ENCODE measurements around the gene ACE.

The ACE gene

DNA sequence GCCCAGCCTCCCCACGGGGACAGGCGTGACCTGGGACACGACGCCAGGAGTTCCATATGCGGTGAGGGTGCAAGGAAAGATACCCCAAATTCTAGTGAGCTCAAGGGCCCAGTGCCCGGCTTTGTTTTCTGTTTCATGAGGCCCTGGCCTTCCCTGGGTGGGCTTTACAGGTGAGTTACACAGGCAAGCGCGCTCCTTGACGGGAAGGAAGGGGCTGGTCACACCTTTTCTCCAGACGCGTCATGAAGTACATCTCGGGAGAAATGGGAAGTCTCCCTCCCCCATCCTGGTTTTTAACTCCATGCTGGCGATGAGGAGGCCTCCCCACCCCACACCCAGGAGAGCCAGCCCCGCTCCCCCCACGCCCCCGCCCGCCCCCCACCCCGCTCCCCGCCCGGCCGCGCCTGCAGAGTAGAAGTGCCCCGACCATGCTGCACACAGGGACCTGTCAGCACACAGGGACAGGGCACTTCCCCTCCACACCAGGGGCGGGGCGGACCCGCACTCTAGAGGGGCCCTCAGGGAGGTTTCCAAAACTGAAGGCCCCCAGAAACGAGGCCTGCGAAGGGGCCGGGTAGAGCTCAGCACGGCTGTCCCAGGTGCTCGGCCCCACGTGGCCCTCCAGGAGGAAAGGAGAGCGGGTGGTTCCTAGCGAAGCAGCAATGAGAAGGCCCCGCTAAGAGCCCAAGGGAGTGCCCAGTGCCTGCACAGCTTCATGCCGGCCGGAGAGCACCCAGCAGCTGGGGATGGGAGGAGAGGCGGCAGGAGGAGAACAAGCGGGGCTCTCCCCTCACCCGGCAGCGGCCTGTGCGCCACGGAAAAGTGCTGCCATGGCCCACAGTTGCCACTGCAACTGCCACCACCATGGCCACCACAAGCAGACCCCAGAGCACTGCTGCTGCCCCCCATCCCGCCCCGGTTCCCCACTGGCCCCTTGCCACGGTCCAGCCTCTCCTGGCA, 38.5 kb upstream of the ACE start:
- Histone ChIP-seq H3K36me3 (ENCODE audit: insufficient read depth, low read length) (no peaks in the 10 kb centered on the region), H3K9me3 (ENCODE audit: low read length) (no peaks in the 10 kb centered on the region), H3K4me1 (ENCODE audit: insufficient read depth, low read length) (peaks cover 13% of the 10 kb centered on the region), H3K4me3 (ENCODE audit: low read length) (no peak overlapping the region), H2AFZ (ENCODE audit: low read depth, low read length) (no peak overlapping the region), H3K27me3 (ENCODE audit: insufficient read depth, low read length) (no peaks in the 10 kb centered on the region)

DNA sequence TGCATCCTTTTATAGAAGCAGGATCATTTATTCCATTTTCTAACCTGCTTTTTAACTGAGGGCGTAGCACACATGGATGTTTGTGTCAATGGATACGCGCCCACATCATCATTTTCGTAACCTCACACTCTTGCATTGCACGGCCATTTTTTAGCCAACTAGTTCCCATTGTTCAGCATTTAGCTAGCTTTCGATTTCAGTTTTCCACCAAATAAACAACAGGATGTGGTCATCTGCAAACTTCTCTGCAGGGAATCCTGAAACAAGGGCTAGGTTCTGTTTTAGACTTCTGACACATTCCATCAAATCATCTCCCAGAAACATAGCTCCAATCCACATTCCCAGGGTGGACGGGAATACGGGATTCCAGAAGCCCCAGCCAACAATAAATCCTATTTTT, 37.2 kb upstream of the ACE start:
- H2AFZ ChIP-seq (ENCODE audit: low read depth, low read length) = no peak overlapping the region
- peaks cover 6% of the 10 kb centered on the region for H3K4me1 ChIP-seq (ENCODE audit: insufficient read depth, low read length)
- no peaks in the 10 kb centered on the region for H3K9me3 ChIP-seq (ENCODE audit: low read length)
- H3K4me3 ChIP-seq (ENCODE audit: low read length) = no peak overlapping the region
- H3K27me3 ChIP-seq (ENCODE audit: insufficient read depth, low read length) = no peaks in the 10 kb centered on the region
- H3K36me3 ChIP-seq (ENCODE audit: insufficient read depth, low read length) = no peaks in the 10 kb centered on the region

DNA sequence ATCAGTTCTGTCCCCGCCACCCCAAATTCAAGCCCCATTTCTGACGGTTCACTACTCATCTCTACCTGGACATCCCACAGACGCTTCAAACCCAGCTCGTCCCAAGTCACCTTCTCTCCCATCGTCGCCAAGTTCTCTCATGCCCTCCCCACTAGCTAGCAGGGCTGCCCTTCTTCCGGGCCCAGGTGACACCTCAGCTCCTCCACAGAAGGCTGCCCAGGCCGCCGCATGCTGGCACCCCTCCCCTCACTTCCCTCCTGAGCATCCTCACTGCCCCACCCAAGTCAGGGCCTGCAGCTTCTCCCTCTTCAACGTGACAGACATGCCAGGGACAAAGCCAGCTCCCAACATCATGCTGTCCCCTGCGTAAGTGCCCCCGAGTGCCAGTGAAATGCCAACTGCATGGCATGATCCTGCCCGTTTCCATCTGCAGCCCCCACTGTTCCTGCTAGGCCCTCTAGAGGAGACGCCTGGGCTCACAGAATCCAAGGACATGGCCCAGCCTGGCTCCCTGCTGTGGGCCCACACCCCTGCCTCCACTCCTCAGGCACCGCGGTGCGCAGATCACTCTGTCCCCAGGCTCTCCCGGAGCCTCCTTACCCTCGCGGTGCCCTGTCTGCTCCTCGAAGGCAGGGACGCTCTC, 36.6 kb upstream of the ACE start:
- H3K36me3 ChIP-seq (ENCODE audit: insufficient read depth, low read length) = no peaks in the 10 kb centered on the region
- H3K4me1 ChIP-seq (ENCODE audit: insufficient read depth, low read length) = peaks cover 6% of the 10 kb centered on the region
- H3K27me3 ChIP-seq (ENCODE audit: insufficient read depth, low read length) = no peaks in the 10 kb centered on the region
- no peak overlapping the region for H2AFZ ChIP-seq (ENCODE audit: low read depth, low read length)
- H3K9me3 ChIP-seq (ENCODE audit: low read length) = no peaks in the 10 kb centered on the region
- H3K4me3 ChIP-seq (ENCODE audit: low read length) = no peak overlapping the region

DNA sequence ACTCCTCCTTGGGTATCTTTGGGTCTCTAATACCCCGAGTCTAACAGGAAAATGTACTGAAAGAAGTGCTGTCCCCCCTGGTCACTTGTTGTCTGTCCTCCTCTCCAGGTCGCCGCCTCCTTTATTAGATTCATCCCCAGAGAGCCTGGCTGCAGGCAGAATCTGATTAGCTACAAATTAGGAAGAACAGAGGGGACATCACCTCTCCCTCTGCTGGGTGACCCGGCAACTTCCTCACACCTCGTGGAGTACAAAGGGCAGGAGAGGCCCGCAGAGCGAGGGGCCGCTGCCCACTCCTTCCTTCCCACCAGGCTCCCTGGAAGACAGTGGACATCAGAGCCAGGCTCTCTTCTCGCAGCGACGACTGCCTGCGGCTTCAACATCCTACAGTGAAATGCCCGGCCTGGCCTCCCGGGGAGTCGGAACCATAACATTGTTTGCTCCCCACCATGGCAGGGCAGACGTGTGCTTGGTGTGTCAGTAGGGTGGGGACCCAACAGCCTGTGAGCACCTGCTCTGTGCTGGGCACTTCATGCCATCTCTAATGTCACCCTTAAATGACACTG, 36.0 kb upstream of the ACE start:
- H3K27me3 ChIP-seq (ENCODE audit: insufficient read depth, low read length) = no peaks in the 10 kb centered on the region
- no peaks in the 10 kb centered on the region for H3K36me3 ChIP-seq (ENCODE audit: insufficient read depth, low read length)
- no peak overlapping the region for H2AFZ ChIP-seq (ENCODE audit: low read depth, low read length)
- H3K9me3 ChIP-seq (ENCODE audit: low read length) = no peaks in the 10 kb centered on the region
- H3K4me1 ChIP-seq (ENCODE audit: insufficient read depth, low read length) = peaks cover 6% of the 10 kb centered on the region
- H3K4me3 ChIP-seq (ENCODE audit: low read length) = no peak overlapping the region

DNA sequence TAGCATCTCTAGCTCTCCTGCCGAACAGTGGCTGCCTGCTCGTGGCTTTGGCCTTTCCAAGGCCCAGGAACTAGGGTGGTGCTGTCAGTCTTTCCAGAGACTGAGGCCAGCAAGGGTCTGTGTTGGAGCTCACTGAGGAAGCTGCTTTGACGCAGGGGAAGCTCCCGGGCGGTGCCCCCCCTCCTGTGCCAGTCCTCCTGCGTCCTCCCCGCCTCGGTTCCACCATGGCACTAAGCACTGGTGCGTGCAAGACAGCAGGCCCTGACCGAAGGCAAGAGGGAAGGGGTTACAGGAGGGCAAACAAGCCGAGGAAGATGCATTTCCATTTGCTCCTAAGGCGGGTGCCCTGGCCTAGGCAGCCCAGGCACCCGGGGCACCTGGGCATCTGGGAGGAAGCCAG, 35.2 kb upstream of the ACE start:
- Histone ChIP-seq H3K4me3 (ENCODE audit: low read length) (no peak overlapping the region), H3K9me3 (ENCODE audit: low read length) (no peaks in the 10 kb centered on the region), H3K36me3 (ENCODE audit: insufficient read depth, low read length) (no peaks in the 10 kb centered on the region), H3K4me1 (ENCODE audit: insufficient read depth, low read length) (peaks cover 6% of the 10 kb centered on the region), H2AFZ (ENCODE audit: low read depth, low read length) (no peak overlapping the region), H3K27me3 (ENCODE audit: insufficient read depth, low read length) (no peaks in the 10 kb centered on the region)

DNA sequence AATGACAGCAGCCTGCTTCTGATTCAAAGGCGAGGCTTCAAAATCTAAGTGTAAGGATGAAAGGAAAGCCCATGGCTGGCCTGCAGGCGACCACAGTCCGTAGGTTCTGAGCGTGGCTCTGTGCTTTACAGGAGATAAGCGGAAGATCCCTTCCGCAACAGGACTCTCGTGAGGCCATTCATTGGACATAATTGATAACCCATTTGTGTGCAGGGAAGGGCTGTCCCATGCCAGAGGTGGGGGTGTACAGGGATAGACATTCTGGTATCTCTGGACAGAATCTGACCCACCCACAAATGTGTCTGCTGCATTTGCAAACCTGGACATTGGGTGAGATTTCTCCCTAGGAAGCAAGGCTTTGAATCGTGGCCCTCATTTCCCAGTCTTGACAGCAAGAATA, 34.8 kb upstream of the ACE start:
- Histone ChIP-seq H3K9me3 (ENCODE audit: low read length) (no peaks in the 10 kb centered on the region), H2AFZ (ENCODE audit: low read depth, low read length) (no peak overlapping the region), H3K27me3 (ENCODE audit: insufficient read depth, low read length) (no peaks in the 10 kb centered on the region), H3K4me1 (ENCODE audit: insufficient read depth, low read length) (peaks cover 6% of the 10 kb centered on the region), H3K36me3 (ENCODE audit: insufficient read depth, low read length) (no peaks in the 10 kb centered on the region), H3K4me3 (ENCODE audit: low read length) (no peak overlapping the region)

DNA sequence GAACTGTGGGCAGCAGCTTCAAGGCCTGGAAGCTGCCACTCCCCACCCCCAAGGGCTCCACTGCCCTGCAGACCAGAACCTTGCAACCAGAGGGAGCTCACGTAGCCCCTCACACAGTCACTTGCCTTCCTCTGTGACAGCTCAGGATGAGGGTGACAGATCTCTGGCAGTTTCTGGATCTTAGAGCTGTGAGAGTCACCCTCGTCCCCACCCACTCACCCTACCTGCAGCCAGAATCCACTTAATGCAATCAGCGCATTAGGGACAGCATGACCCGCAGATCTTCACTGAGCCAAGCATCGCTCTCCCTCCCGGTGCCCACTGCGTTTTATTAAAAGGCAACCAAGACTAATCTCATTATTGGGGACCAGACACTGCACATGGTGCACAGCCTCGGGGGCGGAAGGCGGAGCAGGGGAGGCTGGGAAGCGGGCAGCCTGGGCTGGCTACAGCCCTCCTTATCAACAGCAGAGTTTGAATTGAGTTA, 34.3 kb upstream of the ACE start:
- Histone ChIP-seq H3K27me3 (ENCODE audit: insufficient read depth, low read length) (no peaks in the 10 kb centered on the region), H3K4me3 (ENCODE audit: low read length) (no peak overlapping the region), H3K36me3 (ENCODE audit: insufficient read depth, low read length) (no peaks in the 10 kb centered on the region), H2AFZ (ENCODE audit: low read depth, low read length) (no peak overlapping the region), H3K9me3 (ENCODE audit: low read length) (no peaks in the 10 kb centered on the region), H3K4me1 (ENCODE audit: insufficient read depth, low read length) (peaks cover 6% of the 10 kb centered on the region)

DNA sequence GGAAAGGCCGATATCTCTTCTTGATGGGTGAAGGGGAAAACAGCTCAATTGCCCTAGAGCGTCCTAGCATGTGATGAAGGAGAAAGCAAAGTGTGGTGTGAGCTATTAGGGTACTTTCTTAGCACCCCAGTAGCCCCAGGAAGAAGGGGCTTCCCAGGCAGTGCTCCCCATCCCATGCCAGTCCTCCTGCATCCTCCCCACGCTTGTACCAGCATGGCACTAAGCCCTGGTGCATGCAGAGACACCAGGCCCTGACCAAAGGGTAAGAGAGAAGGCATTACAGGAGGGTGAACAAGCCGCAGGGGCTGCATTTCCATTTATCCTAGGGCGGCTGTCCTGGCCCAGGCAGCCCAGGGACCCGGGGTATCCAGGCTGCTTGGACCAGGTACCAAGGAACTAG, 33.8 kb upstream of the ACE start:
- Histone ChIP-seq H3K4me1 (ENCODE audit: insufficient read depth, low read length) (peaks cover 6% of the 10 kb centered on the region), H3K27me3 (ENCODE audit: insufficient read depth, low read length) (no peaks in the 10 kb centered on the region), H3K36me3 (ENCODE audit: insufficient read depth, low read length) (no peaks in the 10 kb centered on the region), H2AFZ (ENCODE audit: low read depth, low read length) (no peak overlapping the region), H3K9me3 (ENCODE audit: low read length) (no peaks in the 10 kb centered on the region), H3K4me3 (ENCODE audit: low read length) (no peak overlapping the region)

DNA sequence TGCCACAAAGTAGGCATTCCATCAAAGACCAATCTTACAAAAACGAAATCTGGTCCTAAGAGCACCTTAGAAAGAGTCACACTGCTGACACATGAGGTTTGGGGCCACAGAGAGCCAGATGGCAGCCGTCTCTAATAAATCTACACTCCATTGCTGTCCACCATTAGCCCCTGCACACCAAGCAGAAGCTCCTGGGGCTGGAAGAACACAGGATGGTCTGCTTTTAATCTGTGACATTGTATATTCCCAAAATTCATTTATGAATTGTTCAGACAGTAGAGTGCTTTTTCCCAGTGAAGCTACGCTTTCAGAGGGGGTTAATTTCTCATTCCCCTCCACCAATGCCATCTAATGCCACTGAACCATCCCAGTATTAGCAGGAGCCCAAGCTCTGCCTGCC, 32.4 kb upstream of the ACE start:
- no peak overlapping the region for H3K4me3 ChIP-seq (ENCODE audit: low read length)
- no peaks in the 10 kb centered on the region for H3K9me3 ChIP-seq (ENCODE audit: low read length)
- no peaks in the 10 kb centered on the region for H3K36me3 ChIP-seq (ENCODE audit: insufficient read depth, low read length)
- no peak overlapping the region for H2AFZ ChIP-seq (ENCODE audit: low read depth, low read length)
- no peaks in the 10 kb centered on the region for H3K27me3 ChIP-seq (ENCODE audit: insufficient read depth, low read length)
- H3K4me1 ChIP-seq (ENCODE audit: insufficient read depth, low read length) = peaks cover 6% of the 10 kb centered on the region

DNA sequence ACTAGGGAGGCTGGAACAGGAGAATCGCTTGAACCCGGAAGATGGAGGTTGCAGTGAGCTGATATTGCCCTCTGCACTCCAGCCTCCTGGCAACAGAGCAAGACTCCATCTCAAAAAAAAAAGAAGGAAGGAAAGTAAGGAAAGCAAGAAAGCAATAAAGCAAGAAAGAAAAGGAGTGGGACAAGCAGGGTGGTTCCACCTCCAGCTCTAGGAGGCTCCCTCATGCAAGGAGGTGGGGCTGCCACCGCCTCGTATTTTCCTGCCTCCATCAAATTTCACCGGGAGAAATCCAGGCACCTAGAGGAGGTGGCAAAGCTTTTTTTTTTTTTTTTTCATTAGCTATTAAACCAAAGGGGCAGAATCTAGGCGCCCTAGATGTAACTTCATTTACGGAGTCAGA, 31.8 kb upstream of the ACE start:
- no peaks in the 10 kb centered on the region for H3K9me3 ChIP-seq (ENCODE audit: low read length)
- H2AFZ ChIP-seq (ENCODE audit: low read depth, low read length) = no peak overlapping the region
- no peak overlapping the region for H3K4me3 ChIP-seq (ENCODE audit: low read length)
- peaks cover 6% of the 10 kb centered on the region for H3K4me1 ChIP-seq (ENCODE audit: insufficient read depth, low read length)
- H3K27me3 ChIP-seq (ENCODE audit: insufficient read depth, low read length) = peaks cover under 1% of the 10 kb centered on the region
- H3K36me3 ChIP-seq (ENCODE audit: insufficient read depth, low read length) = no peaks in the 10 kb centered on the region

DNA sequence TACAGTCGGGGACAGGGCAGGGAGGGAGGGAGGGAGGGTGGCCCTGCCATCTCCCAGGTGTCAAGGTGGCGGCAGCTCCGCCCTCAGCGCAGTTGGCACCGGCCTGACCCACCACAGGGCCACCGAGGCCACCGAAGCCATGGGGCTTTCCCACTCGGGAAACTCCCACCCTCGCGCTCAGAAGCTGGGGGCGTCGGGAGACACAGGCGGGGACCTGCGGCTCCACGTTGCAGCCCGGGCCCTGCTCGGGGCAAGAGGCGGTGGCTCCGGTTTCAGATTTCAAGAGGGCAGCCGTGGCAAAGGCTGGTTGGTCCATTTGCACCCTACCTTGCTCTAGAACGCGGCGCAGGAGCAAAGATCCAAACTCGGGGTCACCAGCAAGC, 31.3 kb upstream of the ACE start:
- H3K27me3 ChIP-seq (ENCODE audit: insufficient read depth, low read length) = peaks cover 4% of the 10 kb centered on the region
- H3K4me1 ChIP-seq (ENCODE audit: insufficient read depth, low read length) = peaks cover 2% of the 10 kb centered on the region
- H3K9me3 ChIP-seq (ENCODE audit: low read length) = no peaks in the 10 kb centered on the region
- H3K4me3 ChIP-seq (ENCODE audit: low read length) = peak overlapping the region; percentile 52
- H2AFZ ChIP-seq (ENCODE audit: low read depth, low read length) = peak overlapping the region; percentile 88
- no peaks in the 10 kb centered on the region for H3K36me3 ChIP-seq (ENCODE audit: insufficient read depth, low read length)

DNA sequence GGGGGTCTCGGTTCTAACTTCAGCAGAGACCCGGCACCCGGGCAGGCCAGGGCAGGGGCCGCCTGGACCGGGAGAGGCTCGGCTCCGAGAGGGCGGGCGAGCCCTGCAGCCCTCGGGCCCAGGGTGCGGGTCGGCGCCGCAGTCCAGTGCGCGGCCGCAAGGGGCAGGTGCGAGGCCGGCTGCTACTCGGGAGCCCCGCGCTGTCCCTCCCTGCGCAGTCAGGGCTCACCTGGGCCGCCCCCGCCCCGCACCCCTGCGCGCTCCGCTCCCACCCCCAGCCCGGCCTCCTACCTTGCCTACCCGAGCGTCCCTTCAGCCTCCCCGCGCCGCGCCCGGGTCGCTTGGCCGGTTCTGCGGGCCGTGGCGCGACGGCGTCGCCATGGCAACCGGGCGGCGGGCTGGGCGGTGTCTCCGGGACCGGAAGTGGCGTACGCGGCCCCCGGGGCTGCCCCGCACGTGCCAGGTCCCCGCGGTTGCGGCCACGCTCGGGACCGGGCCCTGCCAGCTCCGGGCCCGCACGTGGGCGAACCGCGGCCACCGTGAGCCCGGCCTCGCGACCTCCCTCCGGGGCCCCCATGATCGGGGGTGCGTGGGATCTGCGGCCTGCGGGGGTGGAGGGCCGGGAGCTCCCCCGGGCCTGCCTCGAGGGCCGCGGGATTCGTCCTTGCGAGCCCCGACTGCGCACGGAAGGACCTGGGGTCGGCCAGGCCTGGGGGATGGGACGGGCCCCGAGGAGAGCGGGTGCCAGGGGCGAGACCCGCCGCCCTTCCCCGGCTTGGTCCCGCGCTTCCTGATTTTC, 30.7 kb upstream of the ACE start, which contains the start of gene CYB561:
TSS of gene CYB561 (minus strand) at position 353 of the 799 bp plus-strand sequence. CDS start 8,759 bp downstream, outside the sequence.
- H3K4me1 ChIP-seq (ENCODE audit: insufficient read depth, low read length) = no peaks in the 10 kb centered on the region
- H3K27me3 ChIP-seq (ENCODE audit: insufficient read depth, low read length) = peaks cover 5% of the 10 kb centered on the region
- peak within 1 kb of the TSS; percentile 88 for H2AFZ ChIP-seq (ENCODE audit: low read depth, low read length)
- peak within 1 kb of the TSS; percentile 52 for H3K4me3 ChIP-seq (ENCODE audit: low read length)
- no peaks in the 10 kb centered on the region for H3K9me3 ChIP-seq (ENCODE audit: low read length)
- H3K36me3 ChIP-seq (ENCODE audit: insufficient read depth, low read length) = no peaks in the 10 kb centered on the region
